GM12878 (cell line): ENCODE data around the gene ZBTB7B. TPM values are rescaled to one million over a fixed set of nuclear protein-coding genes. Genes with fewer than 3 reads are reported as not detected.

Source experiments
- ASH2L ChIP-seq: fragments of 300-600, 200-600 bp; sonication (generic); IDR thresholded peaks from 2 replicates; pipeline ENCODE4 v1.6.1; 2017; ENCODE audit warnings: low read depth, mild to moderate bottlenecking, borderline replicate concordance
- BCL11A ChIP-seq: IDR thresholded peaks from 2 replicates; pipeline ENCODE4 v1.6.1; 2011; ENCODE audit warnings: low read depth, low read length
- CREB1 ChIP-seq: IDR thresholded peaks from 2 replicates; pipeline ENCODE4 v1.6.1; 2012; ENCODE audit warnings: low read depth, mild to moderate bottlenecking, inconsistent platforms
- CTCF ChIP-seq, 3 experiments: IDR thresholded peaks in 2 of 3; conservative IDR thresholded peaks in 1 of 3; 2 replicates each; pipeline ENCODE4 v1.5.1; 2011; ENCODE audit warnings: low read depth in 3 of 3, low read length in 3 of 3, mild to moderate bottlenecking in 3 of 3, control low read depth in 2 of 3, moderate library complexity in 2 of 3, inconsistent platforms in 1 of 3, mixed read lengths in 1 of 3; ENCODE audit not compliant: control insufficient read depth in 2 of 3, insufficient read depth in 1 of 3; ENCODE audit errors: extremely low read depth in 1 of 3
- EP300 ChIP-seq, 2 experiments: fragments of 150-350 bp in 1 of 2; IDR thresholded peaks; 2 replicates each; pipeline ENCODE4 v1.6.1; 2011 to 2012; ENCODE audit warnings: low read depth in 2 of 2, low read length in 2 of 2, borderline replicate concordance in 1 of 2, improper control_type of control experiment in 1 of 2, inconsistent platforms in 1 of 2; ENCODE audit not compliant: control insufficient read depth in 1 of 2
- EZH2 ChIP-seq: IDR thresholded peaks from 2 replicates; pipeline ENCODE4 v1.6.1; 2012; ENCODE audit warnings: low read depth, mild to moderate bottlenecking, control low read depth, inconsistent platforms, low read length, borderline replicate concordance; ENCODE audit not compliant: control insufficient read depth
- FOXM1 ChIP-seq: IDR thresholded peaks from 2 replicates; pipeline ENCODE4 v1.6.1; 2012; ENCODE audit warnings: low read depth, mild to moderate bottlenecking, inconsistent platforms, low read length, moderate library complexity
- HCFC1 ChIP-seq: fragments of 150-350 bp; IDR thresholded peaks from 2 replicates; pipeline ENCODE4 v1.6.1; 2014; ENCODE audit warnings: low read length
- NR2C1 ChIP-seq: fragments of 450-650 bp; IDR thresholded peaks from 2 replicates; pipeline ENCODE4 v1.6.1; 2017; ENCODE audit warnings: antibody characterized with exemption, mild to moderate bottlenecking, moderate library complexity
- POLR2AphosphoS2 ChIP-seq: IDR thresholded peaks from 2 replicates; pipeline ENCODE4 v1.6.1; 2011; ENCODE audit warnings: low read depth, mild to moderate bottlenecking, low read length, improper control_type of control experiment, moderate library complexity
- RAD21 ChIP-seq: IDR thresholded peaks from 2 replicates; pipeline ENCODE4 v1.6.1; 2011; ENCODE audit warnings: mild to moderate bottlenecking, low read depth, low read length, moderate library complexity; ENCODE audit not compliant: insufficient read depth
- REST ChIP-seq: IDR thresholded peaks from 2 replicates; pipeline ENCODE4 v1.6.1; 2012; ENCODE audit warnings: mild to moderate bottlenecking, low read depth, low read length
- SMAD1 ChIP-seq: fragments of 450-650 bp; IDR thresholded peaks from 2 replicates; pipeline ENCODE4 v1.6.1; 2018; ENCODE audit warnings: mild to moderate bottlenecking, low read depth; ENCODE audit not compliant: partially characterized antibody
- SMARCA5 ChIP-seq: fragments of 450-650 bp; IDR thresholded peaks from 2 replicates; pipeline ENCODE4 v1.6.1; 2017; ENCODE audit warnings: mild to moderate bottlenecking
- SMC3 ChIP-seq: IDR thresholded peaks from 2 replicates; pipeline ENCODE4 v1.6.1; 2011; ENCODE audit warnings: low read length, improper control_type of control experiment, borderline replicate concordance
- SPI1 ChIP-seq: IDR thresholded peaks from 2 replicates; pipeline ENCODE4 v1.6.1; 2011; ENCODE audit warnings: low read depth, mild to moderate bottlenecking, low read length, moderate library complexity, borderline replicate concordance; ENCODE audit not compliant: insufficient read depth
- SREBF1 ChIP-seq: IDR thresholded peaks from 2 replicates; pipeline ENCODE4 v1.6.1; 2012; ENCODE audit warnings: mild to moderate bottlenecking, low read length
- YY1 ChIP-seq: IDR thresholded peaks from 2 replicates; pipeline ENCODE4 v1.6.1; 2011; ENCODE audit warnings: low read depth, mild to moderate bottlenecking, low read length
- ZSCAN29 ChIP-seq: fragments of 450-650 bp; IDR thresholded peaks from 2 replicates; pipeline ENCODE4 v1.6.1; 2017; ENCODE audit warnings: mild to moderate bottlenecking, moderate library complexity
- polyA plus RNA-seq, 11 experiments: library from polyadenylated mRNA; depleted of rRNA in 4 of 11; unstranded in 6 of 11; stranded (reverse) in 5 of 11; fragments of >200 nt; fragmentation: Nextera tagmentation in 4 of 11; fragmentation: Illumina TruSeq in 1 of 11; extraction: Ambion mirVana in 4 of 11; extraction: Trizol in 1 of 11; gene quantifications; 1 replicate in 1 of 11; 2 replicates in 10 of 11; pipeline versions ENCODE4 v1.2.1 to v1.2.3, GENCODE V29; 2011 to 2016; ENCODE audit warnings: inconsistent platforms in 2 of 11, missing spikeins in 2 of 11, low read depth in 1 of 11
- total RNA-seq, 4 experiments: library from RNA; depleted of rRNA in 3 of 4; stranded (reverse); fragments of >200 nt in 3 of 4; fragmentation: Illumina TruSeq in 1 of 4; extraction: Trizol in 1 of 4; gene quantifications; 2 replicates each; pipeline versions ENCODE4 v1.2.1 to v1.2.3, GENCODE V29; 2013 to 2021
- TF ChIP-seq, protein P1 (sequence below): fragments of 450-650 bp; IDR thresholded peaks from 2 replicates; pipeline ENCODE4 v1.6.1; 2017; ENCODE audit warnings: low read depth, mild to moderate bottlenecking, moderate library complexity
- TF ChIP-seq, protein P2 (sequence below): fragments of 450-650 bp; IDR thresholded peaks from 2 replicates; pipeline ENCODE4 v1.6.1; 2016; ENCODE audit warnings: mild to moderate bottlenecking

Gene ZBTB7B
- total and polyA plus RNA-seq, 10 of the 15 experiments (the other 5 are each of a cell fraction or from before 2014, with no cell fraction given) = 0.11 to 44.9 (median 11.3) TPM

DNA sequence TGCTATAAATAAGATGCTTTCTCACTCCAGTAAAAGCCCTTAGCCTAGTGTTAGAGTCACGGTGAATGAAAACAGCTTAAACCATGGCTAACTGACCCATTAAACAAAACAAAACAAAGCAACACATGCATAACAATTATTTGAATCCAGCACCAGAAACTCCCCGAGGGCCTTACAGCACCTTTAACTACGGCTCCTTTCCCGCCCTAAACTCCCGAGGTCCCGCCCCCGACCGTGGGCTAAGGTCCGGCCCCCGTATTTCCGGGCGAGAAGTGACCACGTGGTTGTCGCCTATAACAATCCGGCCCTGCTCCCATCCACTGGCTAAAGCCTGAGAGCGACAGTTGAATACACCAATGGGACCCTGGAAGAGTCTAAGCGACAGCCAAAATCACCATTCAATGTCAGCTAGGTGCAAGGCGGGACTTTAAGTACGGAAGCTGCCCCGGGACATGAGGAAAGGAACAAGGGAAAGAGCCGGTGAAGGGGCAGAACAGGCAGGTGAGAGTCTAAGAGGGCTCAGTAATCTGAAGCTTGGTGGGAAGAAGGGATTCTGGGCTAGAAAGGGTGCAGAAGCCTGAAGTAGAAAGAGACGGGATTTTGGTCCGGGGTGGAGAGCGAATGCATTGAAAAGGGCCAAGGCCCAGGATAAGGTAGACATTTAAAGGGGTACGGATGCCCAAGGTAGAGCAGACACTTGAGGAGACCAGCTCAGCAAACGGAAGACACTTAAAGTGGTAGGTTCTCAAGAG is 19.5 kb upstream of the ZBTB7B start, which contains the start of gene FLAD1 (continued):
- TF ChIP-seq CTCF (IDR thresholded peaks at IDR 0.05 in 2 of 3, conservative IDR thresholded peaks at IDR 0.05 in 1 of 3; ENCODE audit: control insufficient read depth in 2 of 3, extremely low read depth in 1 of 3, insufficient read depth in 1 of 3, low read depth in 3 of 3, low read length in 3 of 3) (no peak), CREB1 (peak; percentile 68), EZH2 (no peak), EP300 (IDR thresholded peaks at IDR 0.05; ENCODE audit: borderline replicate concordance in 1 of 2, control insufficient read depth in 1 of 2, low read depth in 2 of 2, low read length in 2 of 2) (no peak), HCFC1 (peak; percentile 62), SMAD1 (peak; percentile 41), NR2C1 (no peak; the same call in 1 of the 2 replicates), POLR2AphosphoS2 (no peak; the same call in 1 of the 2 replicates), SMARCA5 (no peak), YY1 (peak; percentile 48; the same call in 1 of the 2 replicates), BCL11A (no peak), REST (no peak), RAD21 (no peak), ASH2L (no peak), FOXM1 (peak; percentile 67; the same call in 1 of the 2 replicates), ZSCAN29 (no peak), SREBF1 (no peak), SPI1 (peak; percentile 23; the same call in 1 of the 2 replicates), SMC3 (no peak)
- TF ChIP-seq, protein P1, sequence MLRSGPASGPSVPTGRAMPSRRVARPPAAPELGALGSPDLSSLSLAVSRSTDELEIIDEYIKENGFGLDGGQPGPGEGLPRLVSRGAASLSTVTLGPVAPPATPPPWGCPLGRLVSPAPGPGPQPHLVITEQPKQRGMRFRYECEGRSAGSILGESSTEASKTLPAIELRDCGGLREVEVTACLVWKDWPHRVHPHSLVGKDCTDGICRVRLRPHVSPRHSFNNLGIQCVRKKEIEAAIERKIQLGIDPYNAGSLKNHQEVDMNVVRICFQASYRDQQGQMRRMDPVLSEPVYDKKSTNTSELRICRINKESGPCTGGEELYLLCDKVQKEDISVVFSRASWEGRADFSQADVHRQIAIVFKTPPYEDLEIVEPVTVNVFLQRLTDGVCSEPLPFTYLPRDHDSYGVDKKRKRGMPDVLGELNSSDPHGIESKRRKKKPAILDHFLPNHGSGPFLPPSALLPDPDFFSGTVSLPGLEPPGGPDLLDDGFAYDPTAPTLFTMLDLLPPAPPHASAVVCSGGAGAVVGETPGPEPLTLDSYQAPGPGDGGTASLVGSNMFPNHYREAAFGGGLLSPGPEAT = peak; percentile 94
- TF ChIP-seq, protein P2, sequence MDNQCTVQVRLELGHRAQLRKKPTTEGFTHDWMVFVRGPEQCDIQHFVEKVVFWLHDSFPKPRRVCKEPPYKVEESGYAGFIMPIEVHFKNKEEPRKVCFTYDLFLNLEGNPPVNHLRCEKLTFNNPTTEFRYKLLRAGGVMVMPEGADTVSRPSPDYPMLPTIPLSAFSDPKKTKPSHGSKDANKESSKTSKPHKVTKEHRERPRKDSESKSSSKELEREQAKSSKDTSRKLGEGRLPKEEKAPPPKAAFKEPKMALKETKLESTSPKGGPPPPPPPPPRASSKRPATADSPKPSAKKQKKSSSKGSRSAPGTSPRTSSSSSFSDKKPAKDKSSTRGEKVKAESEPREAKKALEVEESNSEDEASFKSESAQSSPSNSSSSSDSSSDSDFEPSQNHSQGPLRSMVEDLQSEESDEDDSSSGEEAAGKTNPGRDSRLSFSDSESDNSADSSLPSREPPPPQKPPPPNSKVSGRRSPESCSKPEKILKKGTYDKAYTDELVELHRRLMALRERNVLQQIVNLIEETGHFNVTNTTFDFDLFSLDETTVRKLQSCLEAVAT = 0 out of 2 replicates have a peak, but pooled peaks have one; percentile 48
